HG03280 (cell line): ENCODE measurements around the gene TAMM41.
"Not testable (repeated sequence)": the region's sequence is repeated elsewhere in the genome, so short reads cannot be mapped to it uniquely, and the experiment has no call there.

Experiments
- ATAC-seq: cut with Tn5 transposase; IDR thresholded peaks from one replicate; pipeline ENCODE4 v1.9.1; 2021; ENCODE audit warnings: mild to moderate bottlenecking, moderate library complexity; ENCODE audit not compliant: unreplicated experiment

Gene TAMM41

GRCh38 chr3:11815111-11815510, 31.6 kb downstream of the TAMM41 start:
- ATAC-seq: no peak

- ATAC-seq: no peak
Measured at GRCh38 chr3:11814663-11815062, 32.0 kb downstream of the TAMM41 start.

GRCh38 chr3:11810276-11810675, 36.4 kb downstream of the TAMM41 start:
- no peak for ATAC-seq

- ATAC-seq: no peak
Measured at GRCh38 chr3:11808231-11808630, 38.5 kb downstream of the TAMM41 start.

- ATAC-seq: no peak
Measured at GRCh38 chr3:11807686-11808085, 39.0 kb downstream of the TAMM41 start.

GRCh38 chr3:11805716-11806115, 41.0 kb downstream of the TAMM41 start:
- no peak for ATAC-seq

GRCh38 chr3:11803977-11804892, 42.5 kb downstream of the TAMM41 start:
- peak; percentile 68 for ATAC-seq

GRCh38 chr3:11799791-11800190, 46.9 kb downstream of the TAMM41 start:
- ATAC-seq: no peak

- ATAC-seq: no peak
Measured at GRCh38 chr3:11794927-11795326, 51.8 kb downstream of the TAMM41 start.

- no peak for ATAC-seq
Measured at GRCh38 chr3:11791339-11792200, 55.1 kb downstream of the TAMM41 start.

GRCh38 chr3:11789412-11789811, 57.3 kb downstream of the TAMM41 start:
- no peak for ATAC-seq

- ATAC-seq: no peak
Measured at GRCh38 chr3:11784971-11785377, 61.7 kb downstream of the TAMM41 start.

- ATAC-seq: no peak
Measured at GRCh38 chr3:11780341-11780740, 66.3 kb downstream of the TAMM41 start.

- ATAC-seq: no peak
Measured at GRCh38 chr3:11779626-11780025, 67.1 kb downstream of the TAMM41 start.

GRCh38 chr3:11778248-11778647, 68.4 kb downstream of the TAMM41 start:
- ATAC-seq: no peak

GRCh38 chr3:11776346-11776745, 70.3 kb downstream of the TAMM41 start:
- no peak for ATAC-seq

- ATAC-seq: no peak
Measured at GRCh38 chr3:11775493-11775892, 71.2 kb downstream of the TAMM41 start.

- ATAC-seq: no peak
Measured at GRCh38 chr3:11774296-11774877, 72.3 kb downstream of the TAMM41 start.

GRCh38 chr3:11771931-11772330, 74.8 kb downstream of the TAMM41 start:
- ATAC-seq: not testable (repeated sequence)

GRCh38 chr3:11770477-11771391, 76.0 kb downstream of the TAMM41 start:
- ATAC-seq: peak; percentile 100
